B cell (primary cell): ENCODE measurements around the gene MUC12. TPM values are rescaled to one million over a fixed set of nuclear protein-coding genes. Genes with fewer than 3 reads are reported as not detected.
"Not testable (repeated sequence)": the region's sequence is repeated elsewhere in the genome, so short reads cannot be mapped to it uniquely, and the experiment has no call there.

Experiments used
- ATAC-seq: fragments of 200-7000 bp; cut with Tn5 transposase; one replicate; pipeline ENCODE4 v1.10.0; 2021; ENCODE audit warnings: low read depth, mild to moderate bottlenecking, moderate number of reproducible peaks, moderate library complexity
- CTCF ChIA-PET: fragments of 350-600 bp; sonication (Branson Sonifier 250); formaldehyde crosslinking; loops from one replicate; lab custom pipeline; 2021; ENCODE audit warnings: antibody characterized with exemption, inconsistent platforms; lab: Charles Lee
- POLR2A ChIA-PET: fragments of 350-600 bp; sonication (Branson Sonifier 250); formaldehyde crosslinking; loops from one replicate; lab custom pipeline; 2021; ENCODE audit warnings: antibody characterized with exemption; lab: Charles Lee
- DNase-seq: peaks from one replicate; pipeline ENCODE4 v3.0.0; 2013
- H2AFZ ChIP-seq: 2 replicates; pipeline ENCODE4 v1.6.1; 2012; ENCODE audit warnings: mild to moderate bottlenecking, low read depth, low read length; ENCODE audit not compliant: insufficient read depth, poor library complexity, severe bottlenecking
- H3K27ac ChIP-seq, 2 donors: 1 replicate in 1 of 2; 2 replicates in 1 of 2; pipeline ENCODE4 v1.5.1; 2012 to 2013; ENCODE audit warnings: low read length in 2 of 2, mild to moderate bottlenecking in 2 of 2, moderate library complexity in 1 of 2
- H3K27me3 ChIP-seq, 4 experiments: fragments of 200-600 bp in 1 of 4; sonication (generic) in 1 of 4; replicated peaks in 1 of 4; 1 replicate in 2 of 4; 2 replicates in 2 of 4; pipeline versions ENCODE4 v1.6.1 to v1.7.0; 2013 to 2016; ENCODE audit warnings: low read length in 3 of 4, mild to moderate bottlenecking in 2 of 4, mixed read lengths in 1 of 4, moderate library complexity in 1 of 4; ENCODE audit not compliant: insufficient read depth in 4 of 4, control insufficient read depth in 3 of 4; ENCODE audit errors: control extremely low read depth in 1 of 4
- H3K36me3 ChIP-seq, 2 experiments: replicated peaks in 1 of 2; 1 replicate in 1 of 2; 2 replicates in 1 of 2; pipeline versions ENCODE4 v1.6.1 to v1.7.1; 2013; ENCODE audit warnings: low read length in 1 of 2; ENCODE audit not compliant: insufficient read depth in 2 of 2, control insufficient read depth in 1 of 2; ENCODE audit errors: control extremely low read depth in 1 of 2, extremely low read depth in 1 of 2
- H3K4me1 ChIP-seq, 2 donors: fragments of 200-600 bp in 1 of 2; sonication (generic) in 1 of 2; 1 replicate in 1 of 2; 2 replicates in 1 of 2; pipeline versions ENCODE4 v1.5.1 to v1.6.1; 2013 to 2017; ENCODE audit warnings: low read length in 2 of 2; ENCODE audit not compliant: control insufficient read depth in 2 of 2, insufficient read depth in 2 of 2
- H3K4me2 ChIP-seq: replicated peaks from 2 replicates; pipeline ENCODE3; 2012; ENCODE audit warnings: mild to moderate bottlenecking, low read depth, low read length; ENCODE audit not compliant: poor library complexity, severe bottlenecking
- H3K4me3 ChIP-seq, 5 experiments: fragments of 200-600 bp in 1 of 5; sonication (generic) in 1 of 5; 1 replicate in 3 of 5; 2 replicates in 2 of 5; pipeline versions ENCODE4 v1.5.1 to v1.7.0; 2011 to 2016; ENCODE audit warnings: low read length in 4 of 5, mild to moderate bottlenecking in 4 of 5, low read depth in 2 of 5, control low read depth in 1 of 5, moderate library complexity in 1 of 5; ENCODE audit not compliant: insufficient read depth in 1 of 5; ENCODE audit errors: control extremely low read depth in 1 of 5, extremely low read depth in 1 of 5
- H3K79me2 ChIP-seq: fragments of 200-600 bp; sonication (generic); one replicate; pipeline ENCODE4 v1.6.0; 2016; ENCODE audit warnings: low read length; ENCODE audit not compliant: control insufficient read depth, insufficient read depth
- H3K9ac ChIP-seq: fragments of 200-600 bp; sonication (generic); 2 replicates; pipeline ENCODE4 v1.6.1; 2017; ENCODE audit warnings: mild to moderate bottlenecking, low read length, moderate library complexity
- H3K9me3 ChIP-seq, 3 donors: one replicate each; pipeline versions ENCODE4 v1.6.1 to v1.7.1; 2013; ENCODE audit warnings: low read length in 2 of 3; ENCODE audit not compliant: control insufficient read depth in 2 of 3, insufficient read depth in 1 of 3; ENCODE audit errors: control extremely low read depth in 1 of 3
- H4K20me1 ChIP-seq: 2 replicates; pipeline ENCODE4 v1.6.0; 2012; ENCODE audit warnings: mild to moderate bottlenecking, low read length; ENCODE audit not compliant: insufficient read depth, control insufficient read depth, poor library complexity, severe bottlenecking
- H3K27ac Mint-ChIP-seq: one replicate; pipeline ENCODE4 v1.8.0; 2021; ENCODE audit warnings: mixed read lengths
- H3K27me3 Mint-ChIP-seq: one replicate; pipeline ENCODE4 v1.8.0; 2021; ENCODE audit warnings: mixed read lengths
- H3K4me1 Mint-ChIP-seq: one replicate; pipeline ENCODE4 v1.8.0; 2021; ENCODE audit warnings: mixed read lengths
- H3K4me3 Mint-ChIP-seq: one replicate; pipeline ENCODE4 v1.8.0; 2021; ENCODE audit warnings: mixed read lengths
- H3K9me3 Mint-ChIP-seq: one replicate; pipeline ENCODE4 v1.8.0; 2022; ENCODE audit warnings: mixed read lengths; ENCODE audit not compliant: insufficient read depth
- CTCF ChIP-seq: fragments of 200-600 bp; IDR thresholded peaks from one replicate; pipeline ENCODE4 v1.8.0; 2022; ENCODE audit warnings: antibody characterized with exemption, mild to moderate bottlenecking
- EZH2 ChIP-seq: IDR thresholded peaks from 2 replicates; pipeline ENCODE4 v1.6.1; 2012; ENCODE audit warnings: borderline replicate concordance, low read depth, mild to moderate bottlenecking, moderate library complexity, low read length; ENCODE audit not compliant: insufficient read depth, poor library complexity, severe bottlenecking
- WGBS: methylation state at CpG from one replicate; pipeline ENCODE4 v1.1.5; 2013; ENCODE audit warnings: missing lambda C conversion rate; ENCODE audit not compliant: insufficient coverage; 5-methylcytosine and 5-hydroxymethylcytosine counted together
- intact Hi-C: fragments of 100-400 bp; cut with micrococcal nuclease; formaldehyde crosslinking; loops from one replicate; pipeline ENCODE4 v1.10.0; 2022
- polyA plus RNA-seq: library from polyadenylated mRNA; depleted of rRNA; stranded (reverse); fragments of >200 nt; gene quantifications from 2 replicates; pipeline ENCODE4 v1.2.3, GENCODE V29; 2012
- total RNA-seq, 2 donors: library from RNA; stranded (reverse); fragments of 120-200 nt in 1 of 2; gene quantifications; 1 replicate in 1 of 2; 2 replicates in 1 of 2; pipeline versions ENCODE4 v1.2.3 to v1.2.4, GENCODE V29; 2013 to 2022

Gene MUC12
- total and polyA plus RNA-seq, 2 donors (not counting 1 experiment from before 2014, with no cell fraction given): 0.81 TPM; not detected in 1

GRCh38 chr7:101060992-101061391 lies 91.6 kb downstream of the MUC12 start:
- Histone ChIP-seq H3K27me3 (peaks cover 0 to 33% (median 6%) of the 10 kb centered on the region in 4 experiments), H4K20me1 (no peaks in the 10 kb centered on the region), H2AFZ (no peak overlapping the region), H3K79me2 (no peaks in the 10 kb centered on the region), H3K9ac (no peak overlapping the region), H3K27ac (no peak overlapping the region), H3K9me3 (no peaks in the 10 kb centered on the region), H3K4me3 (no peak overlapping the region), H3K4me2 (no peak overlapping the region), H3K36me3 (no peaks in the 10 kb centered on the region), H3K4me1 (no peaks in the 10 kb centered on the region)
- intact Hi-C loops: no loop called here
- no peak for ATAC-seq
- Mint-ChIP-seq H3K27me3 (peaks cover 54% of the 10 kb centered on the region), H3K27ac (no peak overlapping the region), H3K4me1 (no peaks in the 10 kb centered on the region), H3K4me3 (no peak overlapping the region), H3K9me3 (no peaks in the 10 kb centered on the region)
- ChIA-PET CTCF (interaction anchor here (1.0 to 1.5 kb wide), 5 partner anchors 14 to 168 kb away, joined by 3 to 4 read pairs (median 4); partner anchors contain the start of gene ACHE), POLR2A (no interaction called here)
- TF ChIP-seq EZH2 (no peak), CTCF (no peak)
- WGBS: no CpG with 5 or more reads among the region's 5 CpGs
- DNase-seq: no peak

- H3K4me2 ChIP-seq, H3K9me3 Mint-ChIP-seq, H4K20me1 ChIP-seq, POLR2A ChIA-PET, H3K27ac Mint-ChIP-seq, H2AFZ ChIP-seq, H3K4me1 ChIP-seq, DNase-seq, H3K4me3 ChIP-seq, H3K36me3 ChIP-seq, ATAC-seq, H3K9me3 ChIP-seq, H3K79me2 ChIP-seq, H3K4me1 Mint-ChIP-seq, H3K4me3 Mint-ChIP-seq, intact Hi-C loops, H3K9ac ChIP-seq, H3K27ac ChIP-seq: not testable (repeated sequence)
- H3K27me3 ChIP-seq: peaks cover 0 to 16% (median 6%) of the 10 kb centered on the region in 4 experiments
- CTCF ChIA-PET: interaction anchor here (1.7 kb wide), 1 partner anchor 13 kb away, joined by 3 read pairs; no protein-coding TSS in a partner anchor
- H3K27me3 Mint-ChIP-seq: peaks cover 47% of the 10 kb centered on the region
- 58% methylated on average over 5 of the region's 9 CpGs for WGBS
Measured at GRCh38 chr7:101064176-101064550, 94.8 kb downstream of the MUC12 start.

- ATAC-seq, H3K9me3 Mint-ChIP-seq, H2AFZ ChIP-seq, H3K4me3 Mint-ChIP-seq, DNase-seq, H3K9ac ChIP-seq, H4K20me1 ChIP-seq, POLR2A ChIA-PET, H3K4me1 ChIP-seq, H3K4me1 Mint-ChIP-seq, H3K9me3 ChIP-seq, H3K4me3 ChIP-seq, H3K27ac ChIP-seq, intact Hi-C loops, H3K79me2 ChIP-seq, H3K27ac Mint-ChIP-seq, H3K36me3 ChIP-seq, H3K4me2 ChIP-seq: not testable (repeated sequence)
- peaks cover 0 to 14% (median 5%) of the 10 kb centered on the region in 4 experiments for H3K27me3 ChIP-seq
- peaks cover 43% of the 10 kb centered on the region for H3K27me3 Mint-ChIP-seq
- CTCF ChIA-PET: interaction anchor here (1.7 kb wide), 1 partner anchor 12 kb away, joined by 3 read pairs; no protein-coding TSS in a partner anchor
- 71% methylated on average over 1 of the region's 3 CpGs for WGBS
Measured at GRCh38 chr7:101065162-101065561, 95.8 kb downstream of the MUC12 start.
